ENCODE data around the gene CDH4. TPM values are rescaled to one million over a fixed set of nuclear protein-coding genes. Genes with fewer than 3 reads are reported as not detected.

The CDH4 gene
- total and polyA plus RNA-seq, 2 of the 13 experiments (the other 11 are each of a cell fraction or from before 2014, with no cell fraction given) = not detected

- no peak; the same call in 1 of the 2 replicates for TF ChIP-seq PREB (CRISPR knock-in tag; IDR thresholded peaks at IDR 0.05)
- peak; percentile 95 for TF ChIP-seq PAWR (CRISPR knock-in tag; IDR thresholded peaks at IDR 0.05; ENCODE audit: borderline replicate concordance)
- peak; percentile 94 for TF ChIP-seq ZNF564 (CRISPR knock-in tag; IDR thresholded peaks at IDR 0.05)
- TF ChIP-seq BATF2 (CRISPR knock-in tag; IDR thresholded peaks at IDR 0.05) = peak; percentile 92
- peak; percentile 96 for TF ChIP-seq SMAD3 (CRISPR knock-in tag; IDR thresholded peaks at IDR 0.05)
- TF ChIP-seq ZNF577 (CRISPR knock-in tag; IDR thresholded peaks at IDR 0.05; ENCODE audit: borderline replicate concordance, low read depth) = peak; percentile 77; the same call in 1 of the 2 replicates
- TF ChIP-seq ZNF710 (CRISPR knock-in tag; IDR thresholded peaks at IDR 0.05; ENCODE audit: borderline replicate concordance) = peak; percentile 65; the same call in 1 of the 2 replicates
- peak; percentile 64 for TF ChIP-seq AGO1 (IDR thresholded peaks at IDR 0.05; ENCODE audit: low read depth, low read length, poor library complexity, severe bottlenecking)
- peak; percentile 81; the same call in 1 of the 2 replicates for TF ChIP-seq MAF1 (CRISPR knock-in tag; IDR thresholded peaks at IDR 0.05; ENCODE audit: borderline replicate concordance)
- TF ChIP-seq GATAD1 (CRISPR knock-in tag; IDR thresholded peaks at IDR 0.05) = peak; percentile 82
- no peak for TF ChIP-seq ATF7 (IDR thresholded peaks at IDR 0.05)
- 0 out of 2 replicates have a peak, but pooled peaks have one; percentile 21 for TF ChIP-seq ATF7 (CRISPR knock-in tag; IDR thresholded peaks at IDR 0.05)
- peak; percentile 45; the same call in 1 of the 2 replicates for TF ChIP-seq TAF1 (CRISPR knock-in tag; IDR thresholded peaks at IDR 0.05)
- no peak for TF ChIP-seq SSRP1 (CRISPR knock-in tag; IDR thresholded peaks at IDR 0.05)
- TF ChIP-seq HNF1A (IDR thresholded peaks at IDR 0.05; ENCODE audit: low read depth) = no peak
- peak; percentile 68; the same call in 1 of the 2 replicates for TF ChIP-seq HNF1A (CRISPR knock-in tag; IDR thresholded peaks at IDR 0.05; ENCODE audit: borderline replicate concordance)
- no peak for TF ChIP-seq MBNL3 (CRISPR knock-in tag; conservative IDR thresholded peaks at IDR 0.05)
- TF ChIP-seq PBX3 (CRISPR knock-in tag; IDR thresholded peaks at IDR 0.05; ENCODE audit: borderline replicate concordance) = peak; percentile 88; the same call in 1 of the 2 replicates
- TF ChIP-seq KLF11 (CRISPR knock-in tag; IDR thresholded peaks at IDR 0.05) = peak; percentile 99
- peak; percentile 91; the same call in 1 of the 2 replicates for TF ChIP-seq SNAPC2 (CRISPR knock-in tag; IDR thresholded peaks at IDR 0.05)
Measured at GRCh38 chr20:61951695-61952533, 699.9 kb downstream of the CDH4 start (continued).

All from HepG2 (cell line).